Measurements from ENCODE around the gene TAF5L.

DNA sequence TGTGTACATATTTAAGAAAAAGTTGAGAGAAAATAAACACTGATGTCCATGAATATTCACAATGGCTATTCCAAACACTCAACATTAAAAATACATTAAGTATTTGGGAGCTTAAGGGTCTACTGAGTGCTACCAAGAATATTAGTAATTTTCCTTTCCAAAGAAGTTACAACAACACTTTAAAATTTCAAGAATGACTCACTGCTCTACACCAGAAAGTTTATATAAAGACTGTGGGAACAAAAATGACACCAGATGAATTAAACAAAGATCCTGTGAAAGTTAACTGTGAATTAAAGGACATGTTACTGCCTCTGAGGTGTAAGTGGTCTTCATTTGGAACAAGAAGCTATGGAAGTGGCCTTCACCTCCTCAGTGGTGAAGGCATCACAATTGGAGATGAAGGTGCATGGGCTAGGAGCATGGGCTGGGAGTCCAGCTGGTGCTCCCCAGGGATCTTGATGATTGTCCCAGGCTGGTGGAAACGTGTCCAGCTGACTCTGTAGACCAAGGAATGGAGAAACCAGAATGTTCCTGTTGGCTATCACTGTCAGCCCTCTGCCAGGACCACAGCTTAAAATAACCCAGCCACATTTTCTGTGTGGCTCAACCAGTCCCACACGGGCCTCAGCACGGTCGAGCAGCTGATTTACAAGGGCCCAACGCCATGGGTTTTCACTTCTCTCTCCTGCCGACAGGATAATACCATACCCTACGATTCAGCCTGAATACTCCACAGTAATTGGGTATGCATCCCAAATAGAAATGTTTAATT lies 28.8 kb downstream of the TAF5L start:
- no peak for TF ChIP-seq NANOG (IDR thresholded peaks at IDR 0.05; ENCODE audit: insufficient read depth, low read depth, low read length, poor library complexity, severe bottlenecking)
- TF ChIP-seq CHD7 (IDR thresholded peaks at IDR 0.05; ENCODE audit: insufficient replicate concordance, low read length): no peak
- TF ChIP-seq CTCF (IDR thresholded peaks at IDR 0.05; ENCODE audit: control extremely low read depth in 1 of 3, insufficient read depth in 1 of 3, low read depth in 1 of 3, low read length in 3 of 3): no peak
- TF ChIP-seq CBX8 (IDR thresholded peaks at IDR 0.05; ENCODE audit: borderline replicate concordance, low read depth, low read length): no peak
- no peak for TF ChIP-seq CEBPB (IDR thresholded peaks at IDR 0.05; ENCODE audit: low read depth, low read length)
- TF ChIP-seq EP300 (IDR thresholded peaks at IDR 0.05; ENCODE audit: borderline replicate concordance in 1 of 2, low read depth in 2 of 2, low read length in 2 of 2): no peak
- no peak for TF ChIP-seq SIRT6 (IDR thresholded peaks at IDR 0.05; ENCODE audit: low read length)
- no peak for TF ChIP-seq EZH2 (IDR thresholded peaks at IDR 0.05; ENCODE audit: low read depth, low read length, severe bottlenecking)
- no peak for TF ChIP-seq GTF2F1 (IDR thresholded peaks at IDR 0.05; ENCODE audit: borderline replicate concordance, low read depth, low read length)
